Hepatocyte (in vitro differentiated cells): Measurements from ENCODE around the gene CLEC16A.

Experiments
- EZH2 ChIP-seq: fragments of 200-600 bp; sonication (generic); IDR thresholded peaks from 2 replicates; pipeline ENCODE4 v1.6.1; 2016; ENCODE audit warnings: antibody characterized with exemption, mild to moderate bottlenecking, borderline replicate concordance
- EZH2phosphoT487 ChIP-seq: fragments of 200-600 bp; sonication (generic); IDR thresholded peaks from one replicate; pipeline ENCODE4 v1.6.1; 2018; ENCODE audit warnings: antibody characterized with exemption, mild to moderate bottlenecking, low read depth, moderate library complexity; ENCODE audit not compliant: unreplicated experiment, severe bottlenecking
- TF ChIP-seq, protein P1 (sequence below): fragments of 200-600 bp; sonication (generic); IDR thresholded peaks from 2 replicates; pipeline ENCODE4 v1.5.1; 2016; ENCODE audit warnings: antibody characterized with exemption, mild to moderate bottlenecking; ENCODE audit not compliant: poor library complexity

DNA sequence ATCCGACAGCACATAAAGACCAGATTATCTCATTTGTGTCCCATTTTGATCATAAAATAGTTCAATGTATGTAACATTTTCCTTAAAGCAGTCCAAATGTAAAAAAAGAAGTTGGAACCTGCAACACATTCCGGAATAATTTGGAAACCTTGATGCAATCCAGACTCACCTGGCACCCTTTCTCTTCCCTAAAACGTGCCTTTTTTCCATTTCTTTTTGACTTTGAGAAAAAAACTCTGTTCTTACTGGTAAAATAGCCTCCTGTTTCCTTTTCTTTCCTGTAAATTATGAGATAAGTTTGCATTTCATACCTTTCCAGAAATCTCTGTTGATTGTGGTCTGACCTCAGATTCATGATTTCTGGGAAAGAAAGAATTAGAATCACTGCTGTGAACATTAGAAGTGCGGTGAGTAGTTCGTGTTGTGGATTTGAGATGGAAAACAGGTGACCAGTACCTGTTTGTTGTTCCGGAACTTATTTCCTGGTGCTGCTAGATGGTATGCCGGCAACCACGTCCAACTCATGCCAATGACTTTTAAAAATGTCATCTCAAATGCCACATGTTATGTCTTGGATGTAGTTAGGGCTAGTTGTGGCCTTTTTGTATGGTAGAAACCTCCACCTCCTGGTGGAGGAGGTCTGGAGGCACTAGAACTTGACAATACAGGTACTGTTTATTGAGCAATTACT is 203.5 kb downstream of the CLEC16A start:
- TF ChIP-seq, protein P1, sequence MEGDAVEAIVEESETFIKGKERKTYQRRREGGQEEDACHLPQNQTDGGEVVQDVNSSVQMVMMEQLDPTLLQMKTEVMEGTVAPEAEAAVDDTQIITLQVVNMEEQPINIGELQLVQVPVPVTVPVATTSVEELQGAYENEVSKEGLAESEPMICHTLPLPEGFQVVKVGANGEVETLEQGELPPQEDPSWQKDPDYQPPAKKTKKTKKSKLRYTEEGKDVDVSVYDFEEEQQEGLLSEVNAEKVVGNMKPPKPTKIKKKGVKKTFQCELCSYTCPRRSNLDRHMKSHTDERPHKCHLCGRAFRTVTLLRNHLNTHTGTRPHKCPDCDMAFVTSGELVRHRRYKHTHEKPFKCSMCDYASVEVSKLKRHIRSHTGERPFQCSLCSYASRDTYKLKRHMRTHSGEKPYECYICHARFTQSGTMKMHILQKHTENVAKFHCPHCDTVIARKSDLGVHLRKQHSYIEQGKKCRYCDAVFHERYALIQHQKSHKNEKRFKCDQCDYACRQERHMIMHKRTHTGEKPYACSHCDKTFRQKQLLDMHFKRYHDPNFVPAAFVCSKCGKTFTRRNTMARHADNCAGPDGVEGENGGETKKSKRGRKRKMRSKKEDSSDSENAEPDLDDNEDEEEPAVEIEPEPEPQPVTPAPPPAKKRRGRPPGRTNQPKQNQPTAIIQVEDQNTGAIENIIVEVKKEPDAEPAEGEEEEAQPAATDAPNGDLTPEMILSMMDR: no peak
- no peak for TF ChIP-seq EZH2
- TF ChIP-seq EZH2phosphoT487: no peak
